ENCODE measurements around the gene RIC8B. TPM values are rescaled to one million over a fixed set of nuclear protein-coding genes. Genes with fewer than 3 reads are reported as not detected.
A peak's percentile ranks its signal among the peaks of the same experiment; 100 is the strongest.

Gene RIC8B
- total and polyA plus RNA-seq, 4 donors, result 5.8 to 21.4 (median 12.1) TPM

DNA sequence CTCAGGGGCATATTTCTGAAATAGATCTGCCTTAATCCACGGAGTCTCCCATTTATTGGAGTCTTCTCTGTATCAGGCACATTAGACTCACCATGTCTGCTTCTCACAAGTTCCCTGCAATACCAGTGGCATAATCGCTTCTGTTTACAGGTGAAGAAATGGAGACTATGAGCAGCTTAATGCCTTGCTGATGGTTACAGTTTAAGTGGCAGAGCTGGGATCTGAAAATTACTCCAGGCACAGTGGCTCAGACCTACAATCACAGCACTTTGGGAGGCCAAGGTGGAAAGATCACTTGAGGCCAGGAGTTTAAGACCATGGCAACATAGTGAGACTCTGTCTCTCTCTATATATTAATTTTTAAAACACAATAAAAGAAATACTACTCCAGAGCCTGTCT, 7.3 kb upstream of the RIC8B start:
- Histone ChIP-seq H3K4me3 (ENCODE audit: low read length in 2 of 2) (no peak overlapping the region), H3K27ac (ENCODE audit: low read depth in 1 of 2, low read length in 2 of 2) (no peak overlapping the region), H3K36me3 (ENCODE audit: control insufficient read depth in 1 of 2, insufficient read depth in 2 of 2, low read length in 1 of 2) (no peaks in the 10 kb centered on the region), H3K9me3 (ENCODE audit: control insufficient read depth, low read length) (no peaks in the 10 kb centered on the region), H3K4me1 (ENCODE audit: control insufficient read depth in 1 of 2, insufficient read depth in 2 of 2, low read length in 2 of 2) (peaks cover 2 to 11% of the 10 kb centered on the region in 2 donors), H3K27me3 (ENCODE audit: control insufficient read depth in 1 of 2, insufficient read depth in 2 of 2, low read length in 1 of 2) (no peaks in the 10 kb centered on the region)
- intact Hi-C loops (cut with DNase I), result no loop called here
- DNase-seq (no peak), ATAC-seq (ENCODE audit: low FRiP score) (no peak)
- WGBS, 2 donors, result 69 to 76% methylated on average over 2 of the region's 2 CpGs

DNA sequence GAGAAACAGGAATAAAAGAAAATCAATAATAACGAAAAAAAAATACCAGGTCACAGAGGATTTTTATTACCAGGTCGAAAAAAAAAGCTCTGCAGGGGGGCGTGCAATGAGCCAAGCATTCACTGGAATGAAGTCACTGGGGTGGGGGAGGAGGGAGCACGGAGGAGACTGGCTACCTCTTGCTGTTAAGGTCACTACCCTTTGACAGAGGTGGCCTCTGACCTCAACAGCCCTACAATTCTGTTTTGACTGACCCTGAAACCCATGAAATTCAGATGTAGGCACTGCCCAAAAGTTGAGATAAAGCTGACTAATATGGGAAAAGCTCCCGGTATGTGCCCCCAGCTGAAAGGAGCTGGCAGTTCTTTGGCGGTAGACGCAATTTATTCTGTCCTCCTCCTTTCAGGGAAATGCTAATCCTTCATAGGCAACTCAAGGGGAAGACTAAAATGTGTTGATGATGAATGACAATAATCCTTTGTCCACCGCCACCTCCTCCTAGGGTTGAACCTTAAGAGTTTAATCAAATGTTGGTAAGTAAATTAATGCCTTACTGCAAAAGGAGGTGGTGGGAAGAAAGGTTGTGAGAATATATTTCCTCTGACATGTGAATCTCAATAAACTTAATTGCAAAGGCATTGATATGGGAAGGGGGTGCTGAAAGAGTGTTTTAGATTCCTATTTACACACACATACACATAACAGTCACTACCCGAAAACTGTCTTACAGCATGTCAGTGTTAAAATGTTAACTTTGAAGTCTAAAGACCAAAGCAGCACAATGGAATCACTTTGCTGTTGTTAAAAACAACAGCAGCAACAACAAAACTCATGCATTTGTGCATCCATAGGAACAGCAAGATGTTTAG, 6.3 kb upstream of the RIC8B start:
- Histone ChIP-seq H3K36me3 (ENCODE audit: control insufficient read depth in 1 of 2, insufficient read depth in 2 of 2, low read length in 1 of 2) (no peaks in the 10 kb centered on the region), H3K9me3 (ENCODE audit: control insufficient read depth, low read length) (no peaks in the 10 kb centered on the region), H3K4me1 (ENCODE audit: control insufficient read depth in 1 of 2, insufficient read depth in 2 of 2, low read length in 2 of 2) (peaks cover 2 to 11% of the 10 kb centered on the region in 2 donors), H3K27ac (ENCODE audit: low read depth in 1 of 2, low read length in 2 of 2) (peak overlapping the region in 1 of 2 donors; percentile 38), H3K4me3 (ENCODE audit: low read length in 2 of 2) (no peak overlapping the region), H3K27me3 (ENCODE audit: control insufficient read depth in 1 of 2, insufficient read depth in 2 of 2, low read length in 1 of 2) (no peaks in the 10 kb centered on the region)
- 18 to 24% methylated on average over 9 of the region's 9 CpGs for WGBS, 2 donors
- intact Hi-C loops (cut with DNase I), result no loop called here
- DNase-seq (no peak), ATAC-seq (ENCODE audit: low FRiP score) (no peak)

DNA sequence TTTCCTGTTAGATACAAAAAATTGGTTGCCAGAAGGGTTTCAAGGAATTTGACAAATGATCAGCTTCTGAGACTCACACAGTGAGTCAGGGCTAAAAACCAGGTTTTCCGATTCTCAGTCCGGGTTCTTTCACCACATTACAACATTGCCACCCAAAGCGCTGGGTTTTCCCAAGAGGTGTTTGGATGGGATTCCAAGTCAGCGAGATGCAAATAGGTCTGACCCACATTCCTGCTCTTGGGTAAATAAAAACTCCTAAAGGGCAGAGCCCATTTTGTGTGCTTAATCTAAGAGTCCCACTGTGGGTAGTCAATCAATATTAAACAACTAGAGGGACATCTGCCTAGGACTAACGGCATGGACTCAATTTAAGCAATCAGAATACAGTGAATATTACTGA, 5.4 kb upstream of the RIC8B start:
- Histone ChIP-seq H3K4me1 (ENCODE audit: control insufficient read depth in 1 of 2, insufficient read depth in 2 of 2, low read length in 2 of 2) (peaks cover 2 to 11% of the 10 kb centered on the region in 2 donors), H3K4me3 (ENCODE audit: low read length in 2 of 2) (no peak overlapping the region), H3K9me3 (ENCODE audit: control insufficient read depth, low read length) (no peaks in the 10 kb centered on the region), H3K36me3 (ENCODE audit: control insufficient read depth in 1 of 2, insufficient read depth in 2 of 2, low read length in 1 of 2) (no peaks in the 10 kb centered on the region), H3K27ac (ENCODE audit: low read depth in 1 of 2, low read length in 2 of 2) (no peak overlapping the region), H3K27me3 (ENCODE audit: control insufficient read depth in 1 of 2, insufficient read depth in 2 of 2, low read length in 1 of 2) (no peaks in the 10 kb centered on the region)
- 9 to 20% methylated on average over 5 of the region's 5 CpGs for WGBS, 2 donors
- ATAC-seq (ENCODE audit: low FRiP score) (no peak), DNase-seq (no peak)
- intact Hi-C loops (cut with DNase I), result no loop called here

DNA sequence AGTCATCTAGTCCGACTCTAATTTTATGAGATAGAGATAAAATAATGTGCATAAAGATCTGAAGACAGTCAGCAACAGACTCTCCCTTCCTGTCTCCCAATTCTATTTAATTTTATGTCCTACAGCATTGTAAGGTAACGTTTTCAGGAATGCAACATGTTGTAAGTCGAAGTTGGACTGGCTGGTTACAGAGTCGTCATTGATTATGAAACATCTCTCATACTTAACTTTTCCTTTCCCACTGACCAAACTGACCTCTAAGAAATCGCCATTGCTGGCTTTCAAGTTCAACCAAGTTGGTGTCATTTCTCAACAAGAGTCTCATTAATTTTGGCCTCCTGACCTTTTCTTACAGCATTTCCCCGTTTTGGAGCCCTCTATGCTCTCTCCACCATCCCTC, 4.9 kb upstream of the RIC8B start:
- DNase-seq (no peak), ATAC-seq (ENCODE audit: low FRiP score) (no peak)
- Histone ChIP-seq H3K27ac (ENCODE audit: low read depth in 1 of 2, low read length in 2 of 2) (no peak overlapping the region), H3K36me3 (ENCODE audit: control insufficient read depth in 1 of 2, insufficient read depth in 2 of 2, low read length in 1 of 2) (no peaks in the 10 kb centered on the region), H3K4me1 (ENCODE audit: control insufficient read depth in 1 of 2, insufficient read depth in 2 of 2, low read length in 2 of 2) (peaks cover 2 to 11% of the 10 kb centered on the region in 2 donors), H3K27me3 (ENCODE audit: control insufficient read depth in 1 of 2, insufficient read depth in 2 of 2, low read length in 1 of 2) (no peaks in the 10 kb centered on the region), H3K9me3 (ENCODE audit: control insufficient read depth, low read length) (no peaks in the 10 kb centered on the region), H3K4me3 (ENCODE audit: low read length in 2 of 2) (no peak overlapping the region)
- WGBS, 2 donors, result 78 to 86% methylated on average over 6 of the region's 6 CpGs
- intact Hi-C loops (cut with DNase I), result no loop called here

DNA sequence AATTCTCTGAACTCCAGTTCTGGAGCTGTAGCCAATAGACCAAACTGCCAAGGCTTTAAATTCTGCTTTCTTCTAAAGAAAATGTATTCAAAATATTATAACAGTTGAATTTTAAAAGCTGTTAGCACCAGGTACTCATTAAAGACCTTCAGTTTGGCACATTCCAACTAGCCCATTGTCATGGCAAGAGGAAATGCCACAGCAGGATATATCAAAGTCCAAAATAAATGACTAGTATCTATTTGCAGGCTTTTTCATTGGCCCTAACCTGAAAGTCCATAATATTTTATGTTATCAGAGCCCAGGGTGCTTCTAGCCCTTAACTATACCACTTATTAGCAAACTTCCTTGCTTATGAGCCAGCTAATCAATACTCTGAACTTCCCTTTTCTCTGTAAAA, 3.1 kb upstream of the RIC8B start:
- peaks cover 2 to 11% of the 10 kb centered on the region in 2 donors for H3K4me1 ChIP-seq (ENCODE audit: control insufficient read depth in 1 of 2, insufficient read depth in 2 of 2, low read length in 2 of 2)
- H3K27me3 ChIP-seq (ENCODE audit: control insufficient read depth in 1 of 2, insufficient read depth in 2 of 2, low read length in 1 of 2), result no peaks in the 10 kb centered on the region
- no peak for ATAC-seq (ENCODE audit: low FRiP score)
- H3K36me3 ChIP-seq (ENCODE audit: control insufficient read depth in 1 of 2, insufficient read depth in 2 of 2, low read length in 1 of 2), result no peaks in the 10 kb centered on the region
- H3K4me3 ChIP-seq (ENCODE audit: low read length in 2 of 2), result no peak overlapping the region
- intact Hi-C loops (cut with DNase I), result loop anchor here in 1 of 2 donors (10.0 kb wide), 1 partner anchor 323 kb away; the partner anchor contains the start of gene CRY1
- no peak for DNase-seq
- H3K9me3 ChIP-seq (ENCODE audit: control insufficient read depth, low read length), result no peaks in the 10 kb centered on the region
- H3K27ac ChIP-seq (ENCODE audit: low read depth in 1 of 2, low read length in 2 of 2), result no peak overlapping the region

DNA sequence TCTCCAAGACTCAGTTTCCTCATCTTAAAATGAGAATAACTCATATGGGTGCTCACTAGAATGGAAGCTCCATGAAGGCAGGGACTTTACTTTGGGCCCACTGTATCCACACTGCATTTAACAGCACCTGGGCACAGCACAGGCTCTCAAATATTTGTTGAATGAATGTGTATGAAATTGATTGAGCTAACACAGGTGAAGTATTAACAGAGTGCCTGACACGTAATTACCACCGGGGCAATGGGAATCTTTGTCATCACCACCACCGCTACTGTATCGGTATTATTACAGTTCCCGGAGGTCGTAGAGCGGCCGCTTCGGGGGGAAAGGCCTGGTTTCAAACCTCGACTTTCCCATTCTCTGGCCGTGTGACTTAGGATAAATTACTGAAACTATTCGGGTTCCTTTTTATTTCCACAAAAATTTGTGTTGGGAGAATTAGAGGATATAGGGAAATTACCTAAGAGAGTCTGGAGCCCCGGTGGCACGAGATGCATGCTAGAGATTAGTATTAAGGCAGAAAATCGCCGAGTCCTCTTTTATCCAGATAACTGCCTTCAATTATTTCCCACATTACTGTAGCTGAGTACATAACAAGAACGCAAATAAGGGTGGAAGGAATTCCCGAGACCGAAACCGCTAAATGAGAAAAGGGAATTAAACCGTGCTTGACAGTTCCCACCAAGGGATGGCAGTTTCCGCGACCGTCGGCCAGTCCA, 1.0 kb upstream of the RIC8B start:
- H3K36me3 ChIP-seq (ENCODE audit: control insufficient read depth in 1 of 2, insufficient read depth in 2 of 2, low read length in 1 of 2), result no peaks in the 10 kb centered on the region
- H3K9me3 ChIP-seq (ENCODE audit: control insufficient read depth, low read length), result no peaks in the 10 kb centered on the region
- DNase-seq (no peak), ATAC-seq (ENCODE audit: low FRiP score) (no peak)
- WGBS, 2 donors, result 41% methylated on average over 25 of the region's 25 CpGs
- H3K27ac ChIP-seq (ENCODE audit: low read depth in 1 of 2, low read length in 2 of 2), result peak overlapping the region in 1 of 2 donors; percentile 97
- H3K27me3 ChIP-seq (ENCODE audit: control insufficient read depth in 1 of 2, insufficient read depth in 2 of 2, low read length in 1 of 2), result no peaks in the 10 kb centered on the region
- peaks cover 2 to 8% of the 10 kb centered on the region in 2 donors for H3K4me1 ChIP-seq (ENCODE audit: control insufficient read depth in 1 of 2, insufficient read depth in 2 of 2, low read length in 2 of 2)
- H3K4me3 ChIP-seq (ENCODE audit: low read length in 2 of 2), result peak overlapping the region; percentile 33 to 73
- intact Hi-C loops (cut with DNase I), result loop anchor here in 1 of 2 donors (2.0 to 10.0 kb wide), 2 partner anchors 183 to 321 kb away; partner anchors contain the start of gene CRY1

DNA sequence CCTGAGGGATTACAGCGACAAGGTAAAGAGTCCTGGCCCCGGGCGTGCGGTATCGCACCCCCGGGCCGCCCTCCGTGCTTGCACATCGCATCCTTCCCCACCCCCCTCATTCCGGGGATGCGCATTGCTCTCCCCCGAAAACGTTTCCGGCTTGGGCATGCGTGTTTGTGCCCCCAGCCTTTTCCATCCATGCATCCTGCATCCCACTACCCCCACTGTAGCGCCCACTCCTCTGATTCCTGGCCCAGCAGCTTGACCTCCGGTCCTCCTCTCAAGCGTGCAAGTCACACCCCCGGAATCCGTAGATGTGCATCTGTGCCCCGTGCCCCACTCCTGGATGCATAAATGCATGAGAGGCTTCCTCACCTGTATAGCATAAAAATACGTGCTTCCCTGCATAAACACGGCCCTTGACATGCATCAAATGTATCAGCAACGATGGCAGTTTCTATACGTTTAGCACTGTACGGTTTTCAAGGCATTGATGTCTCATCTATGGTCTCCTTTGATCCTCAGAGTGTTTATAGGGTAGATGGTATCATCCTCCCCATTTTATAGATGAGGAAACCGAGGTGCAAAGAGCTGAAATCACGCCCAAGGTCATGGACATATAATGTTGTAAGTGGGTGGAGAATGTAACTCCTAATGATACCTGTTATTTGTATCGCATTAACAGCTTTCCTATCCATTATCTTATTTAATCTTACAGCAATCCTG, 484 bp downstream of the RIC8B start:
- DNase-seq, result no peak
- intact Hi-C loops (cut with DNase I), result loop anchor here in 1 of 2 donors (2.0 to 10.0 kb wide), 2 partner anchors 182 to 320 kb away; partner anchors contain the start of gene CRY1

DNA sequence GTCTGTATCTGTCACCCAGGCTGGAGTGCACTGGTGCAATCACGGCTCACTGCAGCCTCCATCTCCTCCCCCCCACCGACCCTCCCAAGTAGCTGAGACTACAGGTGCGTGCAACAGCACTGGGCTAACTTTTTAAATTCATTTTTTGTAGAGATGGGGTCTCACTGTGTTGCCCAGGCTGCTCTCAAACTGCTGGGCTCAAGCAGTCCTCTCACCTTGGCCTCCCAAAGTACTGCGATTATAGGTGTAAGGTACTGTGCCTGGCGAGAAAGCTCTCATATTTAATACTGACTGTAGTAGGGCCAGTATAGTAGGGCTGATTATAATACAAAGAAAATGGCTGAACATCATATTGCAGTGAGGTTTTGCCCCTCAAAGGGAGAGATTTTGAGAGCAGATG, 2.4 kb downstream of the RIC8B start:
- DNase-seq (no peak), ATAC-seq (ENCODE audit: low FRiP score) (no peak)
- Histone ChIP-seq H3K9me3 (ENCODE audit: control insufficient read depth, low read length) (no peaks in the 10 kb centered on the region), H3K4me1 (ENCODE audit: control insufficient read depth in 1 of 2, insufficient read depth in 2 of 2, low read length in 2 of 2) (no peaks in the 10 kb centered on the region), H3K27ac (ENCODE audit: low read depth in 1 of 2, low read length in 2 of 2) (no peak overlapping the region), H3K36me3 (ENCODE audit: control insufficient read depth in 1 of 2, insufficient read depth in 2 of 2, low read length in 1 of 2) (no peaks in the 10 kb centered on the region), H3K4me3 (ENCODE audit: low read length in 2 of 2) (no peak overlapping the region), H3K27me3 (ENCODE audit: control insufficient read depth in 1 of 2, insufficient read depth in 2 of 2, low read length in 1 of 2) (no peaks in the 10 kb centered on the region)
- WGBS, 2 donors, result 93 to 97% methylated on average over 5 of the region's 5 CpGs
- intact Hi-C loops (cut with DNase I), result loop anchor here in 1 of 2 donors (10.0 kb wide), 1 partner anchor 318 kb away; the partner anchor contains the start of gene CRY1

More for the DNA sequence above, 484 bp downstream of the RIC8B start:
- H3K9me3 ChIP-seq (ENCODE audit: control insufficient read depth, low read length), result no peaks in the 10 kb centered on the region
- ATAC-seq (ENCODE audit: low FRiP score), result no peak
- H3K27ac ChIP-seq (ENCODE audit: low read depth in 1 of 2, low read length in 2 of 2), result peak overlapping the region in 1 of 2 donors; percentile 84
- peaks cover 0 to 5% of the 10 kb centered on the region in 2 donors for H3K4me1 ChIP-seq (ENCODE audit: control insufficient read depth in 1 of 2, insufficient read depth in 2 of 2, low read length in 2 of 2)
- no peaks in the 10 kb centered on the region for H3K36me3 ChIP-seq (ENCODE audit: control insufficient read depth in 1 of 2, insufficient read depth in 2 of 2, low read length in 1 of 2)
- peak overlapping the region; percentile 46 to 84 for H3K4me3 ChIP-seq (ENCODE audit: low read length in 2 of 2)
- WGBS, 2 donors, result 5 to 6% methylated on average over 24 to 29 of the region's 29 CpGs
- no peaks in the 10 kb centered on the region for H3K27me3 ChIP-seq (ENCODE audit: control insufficient read depth in 1 of 2, insufficient read depth in 2 of 2, low read length in 1 of 2)
